ENCODE data around the gene STKLD1.
"Not testable (repeated sequence)": the region's sequence is repeated elsewhere in the genome, so short reads cannot be mapped to it uniquely, and the experiment has no call there.

STKLD1 gene

GRCh38 chr9:133375724-133376654, at the start of gene STKLD1, which contains the start of gene SURF4:
Gene STKLD1 (plus strand): TSS chr9:133376366. CDS start chr9:133376474, 108 bp downstream.
Gene SURF4 (minus strand): TSS chr9:133376060. CDS start chr9:133375969, 91 bp downstream.
- peak; percentile 96 for DNase-seq

- DNase-seq = not testable (repeated sequence)
These were observed 49.1 kb upstream of the STKLD1 start for GRCh38 chr9:133327021-133327420.

GRCh38 chr9:133327834-133328484, 48.2 kb upstream of the STKLD1 start:
- DNase-seq = no peak

- DNase-seq = not testable (repeated sequence)
These were observed 46.6 kb upstream of the STKLD1 start for GRCh38 chr9:133329306-133330156.

GRCh38 chr9:133331221-133331620, 44.9 kb upstream of the STKLD1 start:
- no peak for DNase-seq

- DNase-seq = no peak
These were observed 44.4 kb upstream of the STKLD1 start for GRCh38 chr9:133331641-133332380.

GRCh38 chr9:133332381-133332730, 43.8 kb upstream of the STKLD1 start:
- DNase-seq = no peak

GRCh38 chr9:133333011-133333410, 43.2 kb upstream of the STKLD1 start:
- DNase-seq = no peak

- no peak for DNase-seq
These were observed 42.6 kb upstream of the STKLD1 start for GRCh38 chr9:133333566-133333965.

GRCh38 chr9:133334161-133334560, 42.0 kb upstream of the STKLD1 start:
- no peak for DNase-seq

GRCh38 chr9:133334888-133335287, 41.3 kb upstream of the STKLD1 start:
- DNase-seq = not testable (repeated sequence)

GRCh38 chr9:133335924-133336811, 40.0 kb upstream of the STKLD1 start, which contains the start of gene SURF6:
Gene SURF6 (minus strand): TSS chr9:133336188. CDS start chr9:133336132, 56 bp downstream.
- DNase-seq = peak; percentile 94

GRCh38 chr9:133339641-133340040, 36.5 kb upstream of the STKLD1 start:
- DNase-seq = no peak

GRCh38 chr9:133340256-133340655, 35.9 kb upstream of the STKLD1 start:
- DNase-seq = no peak

GRCh38 chr9:133340916-133341315, 35.2 kb upstream of the STKLD1 start:
- no peak for DNase-seq

GRCh38 chr9:133341369-133342068, 34.6 kb upstream of the STKLD1 start:
- no peak for DNase-seq

GRCh38 chr9:133342069-133342406, 34.1 kb upstream of the STKLD1 start:
- no peak for DNase-seq

- DNase-seq = peak; percentile 21
These were observed 33.6 kb upstream of the STKLD1 start for GRCh38 chr9:133342570-133342969.

GRCh38 chr9:133344071-133344470, 32.1 kb upstream of the STKLD1 start:
- no peak for DNase-seq

- no peak for DNase-seq
These were observed 31.2 kb upstream of the STKLD1 start for GRCh38 chr9:133344979-133345378.

GRCh38 chr9:133345596-133345995, 30.6 kb upstream of the STKLD1 start:
- DNase-seq = no peak
